HepG2 (cell line): Measurements from ENCODE around the gene GPC6. TPM values are rescaled to one million over a fixed set of nuclear protein-coding genes. Genes with fewer than 3 reads are reported as not detected.
A peak's percentile ranks its signal among the peaks of the same experiment; 100 is the strongest.

Experiments used
- ARID2 ChIP-seq: sonication (generic); formaldehyde crosslinking; IDR thresholded peaks from 2 replicates; pipeline ENCODE4 v1.8.1; 2022; ENCODE audit warnings: mild to moderate bottlenecking, missing genetic modification reagents, borderline replicate concordance
- CEBPB ChIP-seq: IDR thresholded peaks from 2 replicates; pipeline ENCODE4 v1.6.1; 2011; ENCODE audit warnings: low read depth, low read length, improper control_type of control experiment, borderline replicate concordance
- FOXJ3 ChIP-seq: sonication (generic); formaldehyde crosslinking; IDR thresholded peaks from 2 replicates; pipeline ENCODE4 v1.4.0; 2020; ENCODE audit warnings: missing genetic modification reagents, mild to moderate bottlenecking, borderline replicate concordance
- FOXM1 ChIP-seq: sonication (generic); formaldehyde crosslinking; IDR thresholded peaks from 2 replicates; pipeline ENCODE4 v1.5.0; 2020; ENCODE audit warnings: missing genetic modification reagents
- MYPOP ChIP-seq: sonication (generic); formaldehyde crosslinking; IDR thresholded peaks from 2 replicates; pipeline ENCODE4 v1.8.1; 2023; ENCODE audit warnings: mild to moderate bottlenecking, moderate library complexity, missing genetic modification reagents
- RXRA ChIP-seq: sonication (generic); formaldehyde crosslinking; IDR thresholded peaks from 2 replicates; pipeline ENCODE4 v1.5.1; 2020; ENCODE audit warnings: missing genetic modification reagents
- SALL1 ChIP-seq: sonication (generic); formaldehyde crosslinking; IDR thresholded peaks from 2 replicates; pipeline ENCODE4 v1.8.0; 2022; ENCODE audit warnings: mild to moderate bottlenecking, missing genetic modification reagents
- SCMH1 ChIP-seq: sonication (generic); formaldehyde crosslinking; IDR thresholded peaks from 2 replicates; pipeline ENCODE4 v1.9.0; 2021; ENCODE audit warnings: missing genetic modification reagents, mild to moderate bottlenecking, borderline replicate concordance
- STAT6 ChIP-seq: sonication (generic); formaldehyde crosslinking; IDR thresholded peaks from 2 replicates; pipeline ENCODE4 v1.4.0; 2020; ENCODE audit warnings: missing genetic modification reagents, mild to moderate bottlenecking, borderline replicate concordance
- USF2 ChIP-seq, 2 experiments: sonication (generic) in 1 of 2; formaldehyde crosslinking in 1 of 2; IDR thresholded peaks; 2 replicates each; pipeline versions ENCODE4 v1.5.1 to v1.6.1; 2011 to 2020; ENCODE audit warnings: borderline replicate concordance in 1 of 2, low read depth in 1 of 2, low read length in 1 of 2, mild to moderate bottlenecking in 1 of 2, missing genetic modification reagents in 1 of 2, moderate library complexity in 1 of 2
- ZNF142 ChIP-seq: sonication (generic); formaldehyde crosslinking; IDR thresholded peaks from 2 replicates; pipeline ENCODE4 v1.4.0; 2020; ENCODE audit warnings: missing genetic modification reagents
- ZNF558 ChIP-seq: sonication (generic); formaldehyde crosslinking; IDR thresholded peaks from 2 replicates; pipeline ENCODE4 v1.9.0; 2022; ENCODE audit warnings: mild to moderate bottlenecking, missing genetic modification reagents, borderline replicate concordance
- ZNF580 ChIP-seq: IDR thresholded peaks from 2 replicates; pipeline ENCODE4 v1.6.1; 2016; ENCODE audit warnings: low read depth, borderline replicate concordance
- ZNF740 ChIP-seq: sonication (generic); formaldehyde crosslinking; IDR thresholded peaks from 2 replicates; pipeline ENCODE4 v1.4.0; 2020; ENCODE audit warnings: missing genetic modification reagents
- ZNF850 ChIP-seq: sonication (generic); formaldehyde crosslinking; conservative IDR thresholded peaks from 2 replicates; pipeline ENCODE4 v1.9.0; 2021; ENCODE audit warnings: mild to moderate bottlenecking, missing genetic modification reagents
- polyA plus RNA-seq, 8 experiments: library from polyadenylated mRNA; depleted of rRNA in 3 of 8; stranded (reverse) in 7 of 8; unstranded in 1 of 8; fragments of >200 nt; fragmentation: Illumina TruSeq in 4 of 8; extraction: Trizol in 4 of 8; gene quantifications; 2 replicates each; pipeline versions ENCODE4 v1.2.1 to v1.2.3, GENCODE V29; 2011 to 2016; ENCODE audit warnings: low read depth in 4 of 8, missing spikeins in 1 of 8, mixed read lengths in 1 of 8; ENCODE audit not compliant: insufficient read depth in 1 of 8
- total RNA-seq, 5 experiments: library from RNA; depleted of rRNA; stranded (reverse); fragments of >200 nt; fragmentation: Illumina TruSeq; extraction: Trizol; gene quantifications; 2 replicates each; pipeline ENCODE4 v1.2.3, GENCODE V29; 2016; ENCODE audit warnings: low read depth in 1 of 5

Gene GPC6
- total and polyA plus RNA-seq, 2 of the 13 experiments (the other 11 are each of a cell fraction or from before 2014, with no cell fraction given): 24.5 to 33.9 TPM

- TF ChIP-seq ZNF580 (CRISPR knock-in tag) (peak; percentile 72; the same call in 1 of the 2 replicates), ZNF142 (CRISPR knock-in tag) (no peak), FOXJ3 (peak; percentile 94), USF2 (IDR thresholded peaks at IDR 0.05; ENCODE audit: low read depth, low read length) (no peak), USF2 (CRISPR knock-in tag; IDR thresholded peaks at IDR 0.05; ENCODE audit: borderline replicate concordance) (no peak), ZNF558 (CRISPR knock-in tag) (no peak; the same call in 1 of the 2 replicates), ARID2 (CRISPR knock-in tag) (no peak), SALL1 (CRISPR knock-in tag) (peak; percentile 98), FOXM1 (no peak), SCMH1 (CRISPR knock-in tag) (no peak), STAT6 (peak; percentile 81; the same call in 1 of the 2 replicates), ZNF740 (no peak), MYPOP (CRISPR knock-in tag) (peak; percentile 73; the same call in 1 of the 2 replicates), ZNF850 (CRISPR knock-in tag) (no peak), RXRA (CRISPR knock-in tag) (peak; percentile 95; the same call in 1 of the 2 replicates), CEBPB (peak; percentile 89)
These were observed 1065.2 kb downstream of the GPC6 start (continued) for GRCh38 chr13:94291631-94292322.
